Upper lobe of left lung (tissue), 4 donors: ENCODE measurements around the gene ADGRD1.

Experiments
- EP300 ChIP-seq, 4 donors: sonication (generic); formaldehyde crosslinking; IDR thresholded peaks; one replicate each; pipeline ENCODE4 v1.5.1; 2017; ENCODE audit warnings: antibody characterized with exemption in 4 of 4, control low read depth in 2 of 4
- POLR2A ChIP-seq, 4 donors: fragments of 450-650 bp; IDR thresholded peaks; one replicate each; pipeline ENCODE4 v1.5.1; 2016 to 2017; ENCODE audit warnings: antibody characterized with exemption in 4 of 4, mild to moderate bottlenecking in 2 of 4
- TF ChIP-seq, protein P1 (sequence below), 6 experiments: fragments of 450-650 bp in 4 of 6; fragments of 200-600 bp in 2 of 6; sonication (generic) in 2 of 6; IDR thresholded peaks; one replicate each; pipeline ENCODE4 v1.5.1; 2016 to 2019; ENCODE audit warnings: antibody characterized with exemption in 6 of 6

DNA sequence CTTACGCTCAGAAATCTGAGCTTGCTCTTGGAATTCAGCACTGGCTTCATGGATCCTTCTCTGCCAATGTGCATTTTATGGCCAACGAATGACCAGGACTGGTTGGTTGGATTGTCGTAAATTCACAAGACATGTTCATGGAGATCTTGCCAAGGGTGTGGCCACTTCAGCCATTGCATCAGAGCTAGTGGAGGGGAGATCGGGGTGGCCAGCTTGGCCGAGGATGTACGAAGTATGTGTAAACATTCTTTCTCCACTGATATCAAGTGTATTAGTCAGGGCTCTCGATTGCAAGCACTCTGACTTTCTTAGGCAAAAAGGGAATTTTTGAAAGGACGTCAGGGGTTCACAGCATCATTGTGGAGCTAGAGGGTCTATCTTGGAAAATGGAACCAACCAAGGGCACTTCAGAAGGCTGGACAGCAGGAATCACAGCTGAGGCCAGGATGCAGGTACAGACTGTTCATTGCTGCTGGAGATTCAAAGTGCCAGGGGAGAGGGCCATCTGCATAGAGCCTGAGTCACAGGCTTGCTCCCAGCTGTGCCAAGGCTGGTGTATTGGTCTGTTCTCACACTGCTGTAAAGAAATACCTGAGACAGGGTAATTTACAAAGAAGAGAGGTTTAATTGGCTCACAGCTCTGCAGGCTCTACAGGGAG, 32.9 kb upstream of the ADGRD1 start:
- TF ChIP-seq EP300 (IDR thresholded peaks at IDR 0.05) (peak in 2 of 4 donors; percentile 80 to 88), POLR2A (IDR thresholded peaks at IDR 0.05) (no peak)
- TF ChIP-seq, protein P1, sequence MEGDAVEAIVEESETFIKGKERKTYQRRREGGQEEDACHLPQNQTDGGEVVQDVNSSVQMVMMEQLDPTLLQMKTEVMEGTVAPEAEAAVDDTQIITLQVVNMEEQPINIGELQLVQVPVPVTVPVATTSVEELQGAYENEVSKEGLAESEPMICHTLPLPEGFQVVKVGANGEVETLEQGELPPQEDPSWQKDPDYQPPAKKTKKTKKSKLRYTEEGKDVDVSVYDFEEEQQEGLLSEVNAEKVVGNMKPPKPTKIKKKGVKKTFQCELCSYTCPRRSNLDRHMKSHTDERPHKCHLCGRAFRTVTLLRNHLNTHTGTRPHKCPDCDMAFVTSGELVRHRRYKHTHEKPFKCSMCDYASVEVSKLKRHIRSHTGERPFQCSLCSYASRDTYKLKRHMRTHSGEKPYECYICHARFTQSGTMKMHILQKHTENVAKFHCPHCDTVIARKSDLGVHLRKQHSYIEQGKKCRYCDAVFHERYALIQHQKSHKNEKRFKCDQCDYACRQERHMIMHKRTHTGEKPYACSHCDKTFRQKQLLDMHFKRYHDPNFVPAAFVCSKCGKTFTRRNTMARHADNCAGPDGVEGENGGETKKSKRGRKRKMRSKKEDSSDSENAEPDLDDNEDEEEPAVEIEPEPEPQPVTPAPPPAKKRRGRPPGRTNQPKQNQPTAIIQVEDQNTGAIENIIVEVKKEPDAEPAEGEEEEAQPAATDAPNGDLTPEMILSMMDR (IDR thresholded peaks at IDR 0.05), result no peak
